Lung (tissue), 12 donors: ENCODE measurements around the gene CDH11. TPM values are rescaled to one million over a fixed set of nuclear protein-coding genes. Genes with fewer than 3 reads are reported as not detected.

Experiments
- ATAC-seq: fragments of 200-7000 bp; cut with Tn5 transposase; one replicate; pipeline ENCODE4 v1.9.1; 2020; ENCODE audit warnings: moderate number of reproducible peaks; ENCODE audit not compliant: insufficient read depth, low FRiP score
- DNase-seq, 3 donors: peaks; one replicate each; pipeline ENCODE4 v3.0.0-alpha.2; 2013 to 2017
- H3K27ac ChIP-seq, 2 donors: one replicate each; pipeline ENCODE4 v1.5.1; 2013; ENCODE audit warnings: mild to moderate bottlenecking in 2 of 2, moderate library complexity in 2 of 2, control low read depth in 1 of 2, inconsistent platforms in 1 of 2, low read depth in 1 of 2, low read length in 1 of 2
- H3K27me3 ChIP-seq, 3 donors: one replicate each; pipeline ENCODE4 v1.5.1; 2013; ENCODE audit warnings: low read length in 2 of 3; ENCODE audit not compliant: control insufficient read depth in 3 of 3, insufficient read depth in 3 of 3
- H3K36me3 ChIP-seq, 4 donors: one replicate each; pipeline ENCODE4 v1.5.1; 2013; ENCODE audit warnings: low read length in 4 of 4, mild to moderate bottlenecking in 1 of 4, moderate library complexity in 1 of 4; ENCODE audit not compliant: control insufficient read depth in 4 of 4, insufficient read depth in 4 of 4
- H3K4me1 ChIP-seq, 5 donors: one replicate each; pipeline ENCODE4 v1.5.1; 2013; ENCODE audit warnings: low read length in 5 of 5, mild to moderate bottlenecking in 2 of 5, moderate library complexity in 1 of 5; ENCODE audit not compliant: control insufficient read depth in 5 of 5, insufficient read depth in 5 of 5
- H3K4me3 ChIP-seq: one replicate; pipeline ENCODE4 v1.5.1; 2013; ENCODE audit warnings: mild to moderate bottlenecking, control low read depth, moderate library complexity
- H3K9ac ChIP-seq, 2 donors: one replicate each; pipeline ENCODE4 v1.5.1; 2013; ENCODE audit warnings: low read length in 2 of 2, control low read depth in 1 of 2; ENCODE audit not compliant: insufficient read depth in 1 of 2
- H3K9me3 ChIP-seq, 4 donors: one replicate each; pipeline ENCODE4 v1.5.1; 2013; ENCODE audit warnings: low read length in 3 of 4, mild to moderate bottlenecking in 1 of 4, moderate library complexity in 1 of 4; ENCODE audit not compliant: control insufficient read depth in 4 of 4, insufficient read depth in 3 of 4
- whole genome bisulfite sequencing, 2 donors: extraction: QIAGEN DNeasy Blood & Tissue Kit; methylation state at CpG; one replicate each; pipeline ENCODE4 v1.1.7; 2013; 5-methylcytosine and 5-hydroxymethylcytosine counted together
- polyA plus RNA-seq, 2 donors: library from polyadenylated mRNA; stranded (reverse); fragments of 200-250 nt; gene quantifications; one replicate each; pipeline ENCODE4 v1.2.1, GENCODE V29; 2013
- total RNA-seq, 2 donors: library from RNA; depleted of rRNA in 1 of 2; stranded (reverse); fragments of >200 nt in 1 of 2; gene quantifications; one replicate each; pipeline ENCODE4 v1.2.1, GENCODE V29; 2014 to 2021
- TF ChIP-seq, protein P1 (sequence below): IDR thresholded peaks from 2 replicates; pipeline ENCODE4 v1.5.1; 2012; ENCODE audit warnings: mild to moderate bottlenecking; ENCODE audit errors: control extremely low read depth, extremely low read depth
- donor health status: control.
- donor health status: control.
- donor health status: Bipolar disorder and iron deficiency.
- donor health status: healthy.
- donor health status: DM: yes; HTN: yes; CAD: no.

The CDH11 gene
- total and polyA plus RNA-seq, 4 donors, result 7.1 to 236 (median 94.7) TPM

DNA sequence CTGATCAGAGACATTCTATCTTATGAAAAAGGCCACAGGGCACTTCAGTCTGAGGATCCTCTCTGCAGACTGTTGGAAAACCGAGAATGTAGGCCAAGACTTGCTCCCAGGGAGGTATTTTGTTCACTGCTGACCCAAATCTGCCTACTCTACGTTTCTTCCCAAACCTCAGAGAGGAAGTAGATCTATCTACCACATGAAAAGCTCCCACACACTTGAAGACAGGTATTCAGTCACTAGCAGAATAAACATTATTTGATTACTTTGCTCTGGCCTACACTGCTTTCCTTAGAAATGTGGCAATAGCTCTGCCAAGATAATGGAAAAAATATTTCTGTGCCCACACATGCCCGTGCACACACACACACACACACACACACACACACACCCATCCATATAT is 164.6 kb downstream of the CDH11 start:
- H3K27ac ChIP-seq, result no peak overlapping the region
- peaks cover 0 to 50% (median 14%) of the 10 kb centered on the region in 4 donors for H3K36me3 ChIP-seq
- no peak overlapping the region for H3K9ac ChIP-seq
- no peaks in the 10 kb centered on the region for H3K27me3 ChIP-seq
- WGBS, 2 donors, result 49 to 61% methylated on average over 3 of the region's 3 CpGs
- H3K9me3 ChIP-seq, result no peaks in the 10 kb centered on the region
- no peak for ATAC-seq
- TF ChIP-seq, protein P1, sequence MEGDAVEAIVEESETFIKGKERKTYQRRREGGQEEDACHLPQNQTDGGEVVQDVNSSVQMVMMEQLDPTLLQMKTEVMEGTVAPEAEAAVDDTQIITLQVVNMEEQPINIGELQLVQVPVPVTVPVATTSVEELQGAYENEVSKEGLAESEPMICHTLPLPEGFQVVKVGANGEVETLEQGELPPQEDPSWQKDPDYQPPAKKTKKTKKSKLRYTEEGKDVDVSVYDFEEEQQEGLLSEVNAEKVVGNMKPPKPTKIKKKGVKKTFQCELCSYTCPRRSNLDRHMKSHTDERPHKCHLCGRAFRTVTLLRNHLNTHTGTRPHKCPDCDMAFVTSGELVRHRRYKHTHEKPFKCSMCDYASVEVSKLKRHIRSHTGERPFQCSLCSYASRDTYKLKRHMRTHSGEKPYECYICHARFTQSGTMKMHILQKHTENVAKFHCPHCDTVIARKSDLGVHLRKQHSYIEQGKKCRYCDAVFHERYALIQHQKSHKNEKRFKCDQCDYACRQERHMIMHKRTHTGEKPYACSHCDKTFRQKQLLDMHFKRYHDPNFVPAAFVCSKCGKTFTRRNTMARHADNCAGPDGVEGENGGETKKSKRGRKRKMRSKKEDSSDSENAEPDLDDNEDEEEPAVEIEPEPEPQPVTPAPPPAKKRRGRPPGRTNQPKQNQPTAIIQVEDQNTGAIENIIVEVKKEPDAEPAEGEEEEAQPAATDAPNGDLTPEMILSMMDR, result no peak
- H3K4me3 ChIP-seq, result no peak overlapping the region
- no peak for DNase-seq
- no peaks in the 10 kb centered on the region for H3K4me1 ChIP-seq

DNA sequence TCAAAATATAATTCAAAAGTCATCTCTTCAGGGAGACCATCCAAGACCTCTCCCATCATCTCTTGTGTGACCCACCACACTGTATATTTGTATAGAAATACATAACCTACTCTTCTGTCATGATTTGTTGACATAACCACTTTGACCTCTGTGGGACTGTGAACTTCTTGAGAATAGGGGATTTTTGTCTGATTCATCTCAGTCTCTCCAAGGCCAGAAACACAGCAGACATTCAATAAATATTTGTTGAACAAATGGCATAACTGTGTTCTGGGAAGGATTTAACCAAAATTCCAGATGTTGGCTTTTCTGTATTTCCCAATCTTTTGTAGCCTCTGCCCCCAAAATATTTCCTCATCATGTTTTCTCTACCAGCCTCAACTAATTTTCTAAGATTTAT is 169.7 kb downstream of the CDH11 start:
- TF ChIP-seq, protein P1, result no peak
- no peak overlapping the region for H3K9ac ChIP-seq
- no peak overlapping the region for H3K4me3 ChIP-seq
- H3K27me3 ChIP-seq, result no peaks in the 10 kb centered on the region
- H3K27ac ChIP-seq, result no peak overlapping the region
- H3K36me3 ChIP-seq, result peaks cover 0 to 57% (median 16%) of the 10 kb centered on the region in 4 donors
- H3K4me1 ChIP-seq, result no peaks in the 10 kb centered on the region
- DNase-seq (no peak), ATAC-seq (no peak)
- no peaks in the 10 kb centered on the region for H3K9me3 ChIP-seq

DNA sequence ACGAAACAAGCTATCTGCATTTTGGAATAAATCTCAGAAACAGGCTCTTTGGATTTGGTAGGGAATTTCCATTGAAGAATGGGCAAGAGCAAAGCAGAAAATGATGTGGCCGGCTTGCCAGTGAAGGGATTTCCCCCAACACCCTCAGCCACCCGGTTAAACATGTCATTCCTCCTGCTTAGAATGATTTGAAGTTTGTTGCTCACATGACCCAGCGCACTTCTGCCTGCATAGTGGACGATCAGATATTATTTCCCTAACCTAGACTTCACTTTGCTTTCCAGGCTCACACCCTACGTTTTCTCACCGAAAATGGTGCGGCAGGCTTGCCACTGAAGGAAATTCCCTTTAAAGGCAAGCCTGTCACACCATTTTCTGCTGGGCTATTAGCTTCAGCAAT is 170.7 kb downstream of the CDH11 start:
- ATAC-seq (no peak), DNase-seq (no peak)
- TF ChIP-seq, protein P1, result no peak

DNA sequence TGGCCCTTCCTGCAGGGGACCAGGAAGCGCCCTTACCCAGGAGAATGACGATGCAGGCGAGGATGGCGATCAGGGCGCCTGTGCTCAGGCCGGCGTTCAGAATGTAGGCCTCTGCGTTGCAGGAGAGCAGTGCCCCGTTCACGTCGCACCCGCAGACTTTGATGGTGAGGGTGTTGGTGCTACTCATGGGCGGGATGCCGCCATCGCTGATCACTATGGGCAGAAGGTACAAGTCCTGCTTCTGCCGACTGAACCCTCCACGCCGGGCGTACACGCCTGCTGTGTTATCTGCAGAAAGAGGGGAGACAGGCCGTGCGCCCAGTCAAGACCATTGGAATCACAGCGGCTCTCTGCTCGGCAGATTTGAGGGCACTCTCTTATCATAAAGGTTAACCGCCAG is 171.1 kb downstream of the CDH11 start:
- ATAC-seq (no peak), DNase-seq (no peak)
- WGBS, 2 donors, result 96% methylated on average over 25 of the region's 25 CpGs
- Histone ChIP-seq H3K9ac (no peak overlapping the region), H3K36me3 (peaks cover 0 to 53% (median 13%) of the 10 kb centered on the region in 4 donors), H3K4me3 (no peak overlapping the region), H3K27ac (no peak overlapping the region), H3K27me3 (no peaks in the 10 kb centered on the region), H3K9me3 (no peaks in the 10 kb centered on the region), H3K4me1 (no peaks in the 10 kb centered on the region)
- TF ChIP-seq, protein P1, result no peak

More for the DNA sequence above, 170.7 kb downstream of the CDH11 start:
- Histone ChIP-seq H3K9ac (no peak overlapping the region), H3K27me3 (no peaks in the 10 kb centered on the region), H3K9me3 (no peaks in the 10 kb centered on the region), H3K4me3 (no peak overlapping the region), H3K27ac (no peak overlapping the region), H3K36me3 (peaks cover 0 to 54% (median 13%) of the 10 kb centered on the region in 4 donors), H3K4me1 (no peaks in the 10 kb centered on the region)
- WGBS, 2 donors, result 85 to 87% methylated on average over 8 of the region's 8 CpGs
